Right lung (tissue), 10 donors: ENCODE data around the gene ZFHX2. TPM values are rescaled to one million over a fixed set of nuclear protein-coding genes. Genes with fewer than 3 reads are reported as not detected.
"Not testable (repeated sequence)": the region's sequence is repeated elsewhere in the genome, so short reads cannot be mapped to it uniquely, and the experiment has no call there.

ENCODE experiments used
- DNase-seq, 2 donors: peaks; one replicate each; pipeline ENCODE4 v3.0.0-alpha.2; 2013
- long read RNA-seq, 8 donors: transcript quantifications; one replicate each; lab custom pipeline, GENCODE V29; 2026
- polyA plus RNA-seq, 5 donors: library from polyadenylated mRNA; unstranded; fragments of 120-200 nt; gene quantifications; one replicate each; pipeline versions ENCODE4 v1.2.1 to v1.2.3, GENCODE V29; 2013; ENCODE audit warnings: inconsistent platforms in 1 of 5, low replicate concordance in 1 of 5; ENCODE audit not compliant: insufficient read length in 5 of 5, insufficient read depth in 1 of 5

Gene ZFHX2
- 1 to 10 TPM; 4.4 to 6.1 (median 5.0) TPM for polyA plus RNA-seq
- long read RNA-seq, donor 1, partial matches to known transcripts: 0 of 1 reads
- long read RNA-seq, donor 1, other reads (novel, unspliced or antisense): 0 of 1 reads
- long read RNA-seq, donor 2: 0 reads
- long read RNA-seq, donor 3: 0 reads
- long read RNA-seq, donor 4: 0 reads
- long read RNA-seq, donor 5: 0 reads
- long read RNA-seq, donor 6: 0 reads
- long read RNA-seq, donor 7: 0 reads
- long read RNA-seq, donor 8, partial matches to known transcripts: 0 of 1 reads
- long read RNA-seq, donor 8, other reads (novel, unspliced or antisense): 0 of 1 reads

DNA sequence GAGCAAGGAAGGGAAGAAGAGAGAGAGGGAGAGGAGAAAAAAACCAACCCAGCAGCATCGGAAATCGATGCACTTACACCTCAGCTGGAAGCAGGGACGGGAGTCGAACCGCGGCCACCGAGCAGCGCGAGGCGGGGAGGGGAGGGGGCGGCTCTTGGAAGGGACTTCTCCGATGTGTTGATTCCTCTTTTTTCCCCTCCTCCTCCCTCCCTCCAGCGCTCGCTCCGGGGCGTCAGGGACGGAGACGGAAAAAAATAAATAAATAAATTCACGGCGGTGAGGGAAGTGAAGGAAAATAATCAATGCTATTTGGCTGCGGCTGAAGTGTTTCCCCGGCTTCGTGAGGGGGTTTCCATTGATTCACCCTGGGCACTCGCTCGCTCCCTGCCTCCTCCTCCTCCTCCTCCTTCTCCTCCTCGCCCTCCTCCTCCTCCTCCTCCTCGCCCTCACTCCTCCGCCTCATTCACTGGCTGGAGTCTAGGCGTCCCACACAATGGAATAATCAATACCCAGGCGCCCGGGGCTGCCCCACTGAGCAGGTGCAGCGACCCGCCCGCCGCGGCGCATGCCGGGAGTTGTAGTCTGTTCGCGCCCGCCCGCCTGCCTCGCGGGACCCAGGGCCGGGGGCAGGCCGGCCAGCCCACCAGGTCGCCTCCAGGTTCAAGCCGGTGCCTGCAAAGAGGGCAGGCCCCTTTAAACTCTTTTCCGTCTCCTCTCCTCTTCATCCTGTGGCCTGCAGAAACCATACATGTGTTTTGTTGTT lies at the start of gene ZFHX2:
ZFHX2 (minus strand) TSS at position 500 of the 763 bp plus-strand sequence. CDS start 16,440 bp downstream, outside the sequence.
- DNase-seq: no peak

DNA sequence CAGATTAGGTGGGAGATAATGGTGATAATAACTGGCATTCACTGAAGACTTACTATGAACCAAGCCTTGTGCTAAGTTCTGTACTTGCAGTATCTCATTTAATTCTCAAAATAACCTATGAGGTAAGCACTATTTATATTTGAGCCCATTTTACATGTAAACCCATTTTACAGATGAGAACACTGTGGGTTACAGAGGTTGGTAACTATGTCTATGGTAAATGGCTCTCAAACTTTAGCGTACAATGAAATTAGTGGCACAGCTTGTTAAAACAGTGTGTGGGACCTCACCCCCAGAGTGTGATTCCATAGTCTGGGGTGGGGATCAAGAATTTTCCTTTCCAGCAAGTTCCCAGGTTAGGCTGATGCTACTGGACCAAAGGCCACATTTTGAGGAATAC lies 49.2 kb upstream of the ZFHX2 start:
- no peak for DNase-seq

DNA sequence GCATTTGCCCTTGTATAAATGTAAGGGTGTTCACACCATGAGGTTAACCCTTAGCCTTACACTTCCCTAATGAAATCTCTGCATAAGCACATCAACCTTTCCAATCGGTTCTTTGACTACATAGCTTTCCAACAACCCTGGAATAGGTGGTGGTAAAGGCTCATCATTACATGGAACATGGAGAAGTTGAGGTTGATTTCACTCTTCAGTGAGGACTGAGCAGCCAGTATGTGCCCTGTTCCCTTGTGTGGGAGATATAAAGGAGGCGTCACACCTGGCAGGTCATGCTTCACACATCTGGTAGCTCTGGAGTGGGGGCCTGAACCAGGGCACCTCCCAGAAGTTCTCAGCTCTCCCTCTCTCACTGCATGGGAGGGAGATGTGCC lies 48.8 kb upstream of the ZFHX2 start:
- no peak for DNase-seq

DNA sequence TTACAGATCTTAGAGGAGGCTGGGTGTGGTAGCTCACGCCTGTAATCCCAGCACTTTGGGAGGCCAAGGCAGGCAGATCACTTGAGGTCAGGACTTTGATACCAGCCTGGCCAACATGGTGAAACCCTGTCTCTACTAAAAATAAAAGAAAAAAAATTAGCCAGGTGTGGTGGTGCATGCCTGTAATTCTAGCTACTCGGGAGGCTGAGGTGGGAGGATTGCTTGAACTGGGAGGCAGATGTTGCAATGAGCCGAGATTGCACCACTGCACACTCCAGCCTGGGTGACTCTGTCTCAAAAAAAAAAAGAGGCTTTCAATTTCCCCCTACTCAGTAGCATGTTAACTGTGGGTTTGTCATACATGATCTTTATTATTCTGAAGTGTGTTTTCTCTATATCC lies 42.6 kb upstream of the ZFHX2 start:
- DNase-seq: not testable (repeated sequence)

DNA sequence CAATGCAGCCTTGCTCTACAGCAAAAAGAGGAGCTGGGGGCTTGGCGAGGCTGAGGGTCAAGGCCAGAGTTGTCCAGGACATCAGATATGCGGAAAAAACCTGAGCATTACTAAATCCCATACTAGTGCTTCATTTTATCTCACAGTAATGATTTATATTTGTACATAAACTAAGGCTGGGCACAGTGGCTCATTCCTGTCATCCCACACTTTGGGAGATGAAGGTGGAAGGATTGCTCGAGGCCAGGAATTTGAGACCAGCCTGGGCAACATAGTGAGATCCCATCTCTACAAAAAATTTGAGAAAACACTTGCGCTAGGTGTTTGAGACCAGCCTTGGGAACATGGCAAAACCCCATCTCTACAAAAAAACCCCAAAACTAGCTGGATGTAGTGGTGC lies 38.6 kb upstream of the ZFHX2 start:
- DNase-seq: no peak

DNA sequence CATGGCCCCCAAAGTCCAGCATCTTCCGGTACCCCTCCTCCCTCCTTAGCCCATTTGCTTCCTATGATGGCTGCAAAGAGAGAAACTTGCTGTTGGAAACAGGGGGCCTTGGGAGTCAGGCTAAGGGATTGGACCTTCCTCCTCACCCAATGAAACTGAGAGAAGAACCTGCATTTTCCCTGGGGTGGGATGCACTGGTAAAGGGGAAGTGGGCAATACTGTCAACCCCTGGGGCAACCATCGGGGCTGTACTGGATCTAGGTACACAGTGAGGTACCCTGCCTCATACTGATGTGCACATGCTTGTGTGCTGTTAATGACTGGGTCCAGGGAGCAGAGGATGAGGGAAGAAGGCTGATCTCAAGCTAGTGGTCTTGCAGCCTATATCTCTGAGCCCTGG lies 38.0 kb upstream of the ZFHX2 start:
- no peak for DNase-seq

DNA sequence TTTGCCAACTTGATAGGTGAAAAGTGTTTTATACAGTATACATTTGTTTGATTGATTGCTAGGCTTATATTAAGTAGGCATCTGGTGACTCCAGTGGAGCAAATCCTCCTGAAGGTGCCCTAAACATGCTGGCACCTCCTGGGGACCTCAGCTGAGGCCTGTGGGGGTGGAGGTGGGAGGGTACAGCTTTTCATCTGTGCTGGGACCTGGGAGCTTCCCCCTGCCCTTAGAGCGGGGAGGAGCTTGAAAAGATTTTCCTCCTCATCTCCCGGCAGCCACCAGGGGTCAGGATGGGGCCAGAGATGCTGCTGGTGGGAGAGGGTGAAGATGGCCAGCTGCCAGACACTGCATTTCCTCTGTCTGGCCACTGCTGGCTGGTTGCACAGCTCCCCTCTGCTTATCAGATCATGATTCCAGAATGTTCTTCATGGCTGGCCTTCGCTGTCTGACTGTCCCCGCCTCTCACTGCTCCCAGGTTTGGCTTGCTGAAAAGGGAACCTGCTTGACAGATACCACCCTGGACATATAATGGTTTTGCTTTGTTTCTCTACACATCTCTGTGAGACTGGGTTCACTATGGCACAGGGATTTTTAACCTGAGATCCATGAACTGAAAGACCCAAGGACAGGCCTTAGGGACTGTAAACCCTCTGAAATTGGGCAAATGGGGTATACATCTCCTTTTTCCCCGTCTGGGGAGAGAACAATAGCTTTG lies 37.5 kb upstream of the ZFHX2 start:
- peak; percentile 85 to 87 for DNase-seq

DNA sequence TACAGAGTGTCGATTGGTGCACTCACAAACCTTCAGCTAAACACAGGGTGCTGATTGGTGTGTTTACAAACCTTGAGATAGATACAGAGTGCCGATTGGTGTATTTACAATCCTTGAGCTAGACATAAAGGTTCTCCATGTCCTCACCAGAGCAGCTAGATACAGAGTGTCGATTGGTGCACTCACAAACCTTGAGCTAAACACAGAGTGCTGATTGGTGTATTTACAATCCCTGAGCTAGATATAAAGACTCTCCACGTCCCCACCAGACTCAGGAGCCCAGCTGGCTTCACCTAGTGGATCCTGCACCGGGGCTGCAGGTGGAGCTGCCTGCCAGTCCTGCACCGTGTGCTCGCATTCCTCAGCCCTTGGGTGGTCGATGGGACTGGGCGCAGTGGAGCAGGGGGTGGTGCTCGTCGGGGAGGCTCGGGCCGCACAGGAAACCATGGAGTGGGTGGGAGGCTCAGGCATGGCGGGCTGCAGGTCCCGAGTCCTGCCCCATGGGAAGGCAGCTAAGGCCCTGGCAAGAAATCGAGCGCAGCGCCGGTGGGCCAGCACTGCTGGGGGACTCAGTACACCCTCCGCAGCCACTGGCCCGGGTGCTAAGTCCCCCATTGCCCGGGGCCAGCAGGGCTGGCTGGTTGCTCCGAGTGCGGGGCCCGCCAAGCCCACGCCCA lies 33.1 kb upstream of the ZFHX2 start:
- DNase-seq: not testable (repeated sequence)

DNA sequence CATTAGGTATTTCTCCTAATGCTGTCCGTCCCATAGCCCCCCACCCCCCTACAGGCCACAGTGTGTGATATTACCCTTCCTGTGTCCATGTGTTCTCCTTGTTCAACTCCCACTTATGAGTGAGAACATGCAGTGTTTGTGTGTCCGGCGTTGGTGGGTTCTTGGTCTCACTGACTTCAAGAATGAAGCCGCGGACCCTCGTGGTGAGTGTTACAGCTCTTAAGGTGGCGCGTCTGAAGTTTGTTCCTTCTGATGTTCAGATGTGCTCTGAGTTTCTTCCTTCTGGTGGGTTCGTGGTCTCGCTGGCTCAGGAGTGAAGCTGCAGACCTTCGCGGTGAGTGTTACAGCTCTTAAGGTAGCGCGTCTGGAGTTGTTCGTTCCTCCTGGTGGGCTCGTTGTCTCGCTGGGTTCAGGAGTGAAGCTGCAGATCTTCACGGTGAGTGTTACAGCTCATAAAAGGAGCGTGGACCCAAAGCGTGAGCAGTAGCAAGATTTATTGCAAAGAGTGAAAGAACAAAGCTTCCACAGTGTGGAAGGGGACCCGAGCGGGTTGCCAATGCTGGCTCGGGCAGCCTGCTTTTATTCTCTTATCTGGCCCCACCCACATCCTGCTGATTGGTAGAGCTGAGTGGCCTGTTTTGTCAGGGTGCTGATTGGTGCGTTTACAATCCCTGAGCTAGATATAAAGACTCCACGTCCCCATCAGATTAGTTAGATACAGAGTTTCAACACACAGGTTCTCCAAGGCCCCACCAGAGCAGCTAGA lies 32.4 kb upstream of the ZFHX2 start:
- not testable (repeated sequence) for DNase-seq

DNA sequence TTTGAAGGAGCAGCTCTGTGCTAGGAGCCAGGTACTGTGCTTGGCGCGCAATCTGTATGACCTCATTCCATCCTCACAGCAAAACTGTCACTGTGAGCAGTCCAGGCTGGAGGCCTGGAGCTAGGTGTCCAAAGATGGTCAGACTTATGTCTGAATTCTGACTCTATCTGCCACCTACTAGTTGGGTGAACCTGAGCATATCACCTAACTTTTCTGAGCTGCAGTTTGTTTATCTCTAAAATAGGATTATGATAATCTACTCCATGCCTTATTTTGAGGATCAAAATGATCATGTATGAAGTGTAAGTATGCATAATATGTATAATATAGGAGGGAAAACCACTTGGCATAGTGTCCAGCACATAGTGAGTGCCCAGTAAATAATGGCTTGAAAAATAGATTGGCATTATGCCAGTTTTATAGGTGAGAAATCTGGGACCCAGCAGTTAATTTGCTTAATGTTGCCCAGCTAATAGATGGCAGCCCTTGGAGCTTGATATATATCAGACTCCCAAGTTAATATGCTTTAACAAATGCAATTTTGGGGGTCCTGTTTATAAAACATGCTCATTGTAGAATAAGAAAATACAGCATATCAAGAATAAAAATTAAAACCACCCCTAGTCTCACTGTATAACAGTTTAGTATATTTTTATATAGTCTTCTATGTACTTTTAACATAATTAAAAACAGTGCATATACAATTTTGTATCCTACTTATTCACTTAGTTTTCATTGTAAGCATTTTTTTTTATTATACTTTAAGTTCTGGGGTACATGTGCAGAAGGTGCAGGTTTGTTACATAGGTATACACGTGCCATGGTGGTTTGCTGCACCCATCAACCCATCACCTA lies 31.6 kb upstream of the ZFHX2 start:
- no peak for DNase-seq

DNA sequence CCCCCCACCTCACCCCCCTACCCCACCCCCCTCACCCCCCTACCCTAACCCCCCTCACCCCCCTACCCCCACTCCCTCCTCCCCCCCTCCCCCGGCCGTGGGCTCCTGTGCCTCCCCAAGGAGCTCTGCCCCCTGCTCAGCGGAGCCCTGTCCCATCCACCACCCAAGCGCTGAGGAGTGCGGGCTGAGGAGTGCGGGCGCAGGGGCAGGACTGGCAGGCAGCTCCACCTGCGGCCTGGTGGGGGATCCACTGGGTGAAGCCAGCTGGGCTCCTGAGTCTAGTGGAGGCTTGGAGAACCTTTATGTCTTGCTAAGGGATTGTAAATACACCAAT lies 29.4 kb upstream of the ZFHX2 start:
- DNase-seq: no peak

DNA sequence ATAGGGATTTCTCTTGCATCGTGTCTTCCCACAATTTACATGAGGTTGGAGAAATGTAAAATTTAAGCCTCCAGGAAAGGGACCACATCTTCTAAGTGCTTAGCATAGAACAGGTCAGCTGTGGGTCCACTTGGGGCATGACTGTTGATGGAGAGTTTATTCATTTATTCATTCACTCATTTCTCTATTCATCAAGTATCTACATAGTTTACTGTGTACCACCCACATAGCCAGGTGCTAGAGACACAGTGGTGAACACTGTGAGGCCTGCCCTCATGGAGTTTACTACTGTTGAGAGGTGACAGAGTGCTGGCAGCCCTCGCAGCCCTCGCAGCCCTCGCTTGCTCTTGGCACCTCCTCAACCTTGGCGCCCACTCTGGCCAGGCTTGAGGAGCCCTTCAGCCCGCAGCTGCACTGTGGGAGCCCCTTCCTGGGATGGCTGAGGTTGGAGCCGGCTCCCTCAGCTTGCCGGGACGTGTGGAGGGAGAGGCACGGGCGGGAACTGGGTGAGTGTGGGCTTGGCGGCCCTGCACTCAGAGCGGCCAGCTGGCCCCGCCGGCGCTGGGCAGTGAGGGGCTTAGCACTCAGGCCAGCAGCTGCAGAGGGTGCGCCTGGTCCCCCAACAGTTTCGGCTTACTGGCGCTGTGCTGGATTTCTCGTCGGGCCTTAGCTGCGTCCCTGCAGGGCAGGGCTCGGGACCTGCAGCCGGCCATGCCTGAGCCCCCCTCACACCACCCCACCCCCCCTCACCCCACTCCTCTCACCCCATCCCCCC lies 28.8 kb upstream of the ZFHX2 start:
- DNase-seq: no peak

DNA sequence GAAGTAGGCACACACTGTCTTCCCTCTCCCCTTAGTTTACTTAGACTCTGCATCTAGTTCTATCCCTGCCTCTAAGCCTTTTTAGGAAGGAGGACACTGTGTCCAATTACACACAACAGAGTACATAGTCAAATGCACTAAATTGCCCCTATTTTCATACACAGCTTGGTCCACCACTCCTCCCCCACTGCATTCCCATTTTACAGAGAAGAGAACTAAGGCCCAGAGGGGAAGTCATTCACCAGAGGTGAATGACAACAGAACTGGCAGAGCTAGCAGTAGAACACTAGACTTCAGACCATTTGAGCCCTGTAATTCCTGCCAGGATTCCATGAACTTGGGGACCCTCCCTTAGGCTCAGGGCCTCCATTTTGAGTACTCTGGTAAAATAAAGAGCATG lies 28.2 kb upstream of the ZFHX2 start:
- no peak for DNase-seq

DNA sequence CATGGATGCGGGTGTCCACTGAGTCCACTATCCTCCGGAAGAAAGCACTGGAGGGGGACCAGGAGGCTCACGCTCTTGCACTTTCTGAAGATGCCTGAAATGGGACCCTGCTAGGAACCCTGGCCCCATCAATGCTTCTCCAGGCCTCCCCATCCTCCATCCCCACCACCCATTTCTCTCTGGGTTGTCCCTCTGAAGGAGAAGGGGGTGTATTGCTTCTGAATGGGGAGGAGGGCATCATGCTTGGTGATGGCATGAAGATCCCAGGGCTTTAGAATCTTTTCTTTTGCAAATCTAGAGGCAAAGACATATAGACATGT lies 27.7 kb upstream of the ZFHX2 start:
- DNase-seq: no peak

DNA sequence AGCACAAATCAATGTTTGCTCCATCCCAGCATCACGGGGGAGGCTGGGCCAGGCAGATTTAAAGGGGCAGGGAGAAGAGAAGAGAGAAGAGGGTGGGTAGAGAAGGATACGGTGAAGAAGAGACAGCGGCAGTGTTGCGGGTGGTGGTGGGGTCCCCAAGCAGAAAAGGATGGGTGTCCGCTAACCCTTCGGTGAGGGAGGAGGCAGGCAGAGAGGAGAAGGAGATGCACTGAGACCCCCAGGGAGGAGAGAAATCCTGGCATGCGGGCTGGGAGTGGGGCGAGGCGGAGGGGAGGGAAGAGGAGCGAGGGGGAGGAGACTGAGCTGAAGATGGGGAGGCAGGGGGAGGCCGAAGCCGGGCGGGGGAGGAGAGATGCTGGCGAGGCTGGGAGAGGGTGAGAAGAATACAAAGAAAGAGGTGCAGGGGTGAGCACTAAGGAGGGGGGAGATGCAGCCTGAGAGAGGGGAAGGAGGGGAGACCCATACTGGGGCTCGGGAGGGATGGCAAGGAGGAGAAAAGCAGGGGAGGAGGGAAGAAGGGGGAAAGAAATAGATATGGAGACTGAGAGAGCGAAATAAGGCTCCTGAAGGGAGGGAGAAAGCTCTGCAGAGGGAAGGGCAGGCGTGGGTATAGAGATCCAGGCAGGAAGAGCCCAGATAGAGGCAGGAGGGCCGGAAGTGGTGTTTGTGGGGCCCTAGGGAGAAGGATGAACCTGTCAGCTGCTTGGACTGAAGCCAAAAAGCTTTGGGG lies 27.2 kb upstream of the ZFHX2 start, which contains the start of gene JPH4:
JPH4 (minus strand) TSS at position 231 of the 751 bp plus-strand sequence. CDS start 1,337 bp downstream, outside the sequence.
- DNase-seq: no peak

DNA sequence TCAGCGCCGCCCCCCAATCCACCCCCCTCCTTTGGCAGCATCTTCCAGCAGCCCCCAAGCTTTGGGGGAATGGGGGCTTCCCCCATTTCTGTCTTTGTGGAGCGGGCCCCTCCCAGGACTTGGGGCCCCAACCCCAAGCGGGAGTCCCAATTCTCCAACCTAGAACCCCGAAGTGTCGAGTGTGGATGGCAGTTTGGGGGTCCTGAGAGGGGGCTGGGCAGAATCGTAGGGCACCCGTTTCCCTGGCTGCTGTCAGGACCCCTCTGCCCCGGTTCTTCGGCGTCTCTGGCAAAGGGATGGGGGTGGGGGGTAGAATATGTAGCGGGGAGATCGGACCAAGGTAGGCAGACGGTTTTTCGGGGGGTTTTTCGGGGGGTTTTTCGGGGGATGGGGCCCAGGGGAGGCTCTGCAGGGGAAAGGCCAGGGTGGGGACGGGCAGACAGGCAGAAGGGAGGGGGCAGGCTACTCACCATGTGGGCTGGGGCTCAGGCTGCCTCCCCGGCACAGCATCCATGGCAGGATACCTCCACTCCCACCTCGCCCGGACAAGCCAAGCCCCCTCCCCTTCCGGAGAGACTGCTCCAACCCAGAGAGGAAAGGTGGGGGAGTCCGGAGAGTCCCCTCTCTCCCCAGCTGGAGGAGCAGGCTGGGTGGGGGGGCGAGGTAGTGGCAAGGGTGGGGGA lies 26.3 kb upstream of the ZFHX2 start:
- no peak for DNase-seq

DNA sequence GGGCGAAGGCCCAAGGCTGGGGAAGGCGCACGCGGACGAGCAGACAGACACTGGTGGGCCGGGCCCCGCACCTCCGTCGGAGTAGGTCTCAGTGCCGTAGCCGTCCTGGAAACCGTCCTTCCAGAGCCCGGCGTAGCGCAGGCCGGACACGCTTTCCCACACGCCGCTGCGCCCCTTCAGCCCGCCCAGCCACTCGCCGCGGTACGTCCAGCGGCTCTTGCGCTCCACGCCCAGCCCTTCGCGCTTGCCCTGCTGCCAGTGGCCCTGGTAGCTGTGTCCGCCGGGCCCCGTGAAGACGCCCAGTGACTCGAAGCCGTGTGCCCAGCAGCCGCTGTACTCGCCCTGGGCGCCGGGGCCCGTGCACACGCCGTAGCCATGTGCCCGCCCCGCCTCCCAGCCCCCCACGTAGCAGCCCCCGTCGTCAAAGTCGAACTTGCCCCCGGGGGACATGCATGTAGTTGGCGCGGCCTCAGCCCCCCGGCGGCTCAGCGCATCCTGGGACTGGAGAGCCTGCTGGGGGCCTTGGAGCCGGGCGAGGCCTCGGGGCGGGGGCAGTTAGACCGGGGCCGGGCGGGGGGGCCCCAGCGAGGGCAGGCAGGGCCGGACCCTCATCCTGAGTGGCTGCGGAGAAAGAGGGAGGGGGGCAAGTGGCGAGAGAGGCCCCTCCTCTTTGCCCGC lies 25.6 kb upstream of the ZFHX2 start:
- no peak for DNase-seq
